Nephron (organoid): ENCODE results near the gene CPSF6.
A peak's percentile ranks its signal among the peaks of the same experiment; 100 is the strongest.

ENCODE experiments used
- H3K27ac Mint-ChIP-seq, 3 experiments: 2 replicates each; pipeline ENCODE4 v1.8.0; 2020; ENCODE audit warnings: mixed read lengths in 3 of 3, mild to moderate bottlenecking in 2 of 3, moderate library complexity in 1 of 3
- H3K27me3 Mint-ChIP-seq: 2 replicates; pipeline ENCODE4 v1.8.0; 2021; ENCODE audit warnings: low read depth, mild to moderate bottlenecking, moderate library complexity, mixed read lengths
- H3K36me3 Mint-ChIP-seq: 2 replicates; pipeline ENCODE4 v1.8.0; 2020; ENCODE audit warnings: low read depth, mixed read lengths
- H3K4me1 Mint-ChIP-seq: 2 replicates; pipeline ENCODE4 v1.8.0; 2020; ENCODE audit warnings: mixed read lengths
- H3K4me3 Mint-ChIP-seq, 3 experiments: 2 replicates each; pipeline ENCODE4 v1.8.0; 2020; ENCODE audit warnings: mild to moderate bottlenecking in 3 of 3, mixed read lengths in 3 of 3, moderate library complexity in 2 of 3
- H3K9me3 Mint-ChIP-seq: 2 replicates; pipeline ENCODE4 v1.8.0; 2020; ENCODE audit warnings: mixed read lengths
- CTCF ChIP-seq, 3 experiments: fragments of 200-600 bp; sonication (generic); IDR thresholded peaks; one replicate each; pipeline ENCODE4 v1.5.0; 2021; ENCODE audit warnings: antibody characterized with exemption in 3 of 3; ENCODE audit not compliant: unreplicated experiment in 3 of 3

The CPSF6 gene

GRCh38 chr12:69278814-69279782 is 39.7 kb downstream of the CPSF6 start:
- H3K4me1 Mint-ChIP-seq, result peaks cover 8% of the 10 kb centered on the region
- H3K36me3 Mint-ChIP-seq, result peaks cover 4% of the 10 kb centered on the region
- no peak for TF ChIP-seq CTCF (IDR thresholded peaks at IDR 0.05; ENCODE audit: unreplicated experiment in 3 of 3)
- no peak overlapping the region for H3K27ac Mint-ChIP-seq
- no peaks in the 10 kb centered on the region for H3K9me3 Mint-ChIP-seq
- no peak overlapping the region for H3K4me3 Mint-ChIP-seq
- peaks cover 7% of the 10 kb centered on the region for H3K27me3 Mint-ChIP-seq

DNA sequence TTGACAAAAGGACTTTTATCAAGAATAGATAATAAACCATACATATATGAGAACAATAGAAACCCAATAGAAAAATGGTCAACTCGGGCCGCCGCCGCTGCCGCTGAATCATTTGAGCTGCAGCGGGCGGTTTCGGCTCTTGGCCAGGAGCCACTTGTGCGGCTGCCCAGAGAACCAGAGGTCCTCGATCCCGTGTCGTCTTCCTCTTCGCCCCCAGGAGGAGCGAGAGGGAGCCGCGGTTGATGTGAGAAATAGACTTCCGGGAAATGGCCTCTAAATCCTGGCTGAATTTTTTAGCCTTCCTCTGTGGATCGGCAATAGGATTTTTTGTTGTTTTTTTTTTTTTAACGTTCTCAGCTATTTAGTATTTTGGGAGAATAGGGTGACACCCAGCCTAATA is 44.8 kb downstream of the CPSF6 start:
- H3K36me3 Mint-ChIP-seq, result no peaks in the 10 kb centered on the region
- TF ChIP-seq CTCF (IDR thresholded peaks at IDR 0.05; ENCODE audit: unreplicated experiment in 3 of 3), result peak in 1 of 3 experiments; percentile 9
- H3K9me3 Mint-ChIP-seq, result no peaks in the 10 kb centered on the region
- no peak overlapping the region for H3K27ac Mint-ChIP-seq
- H3K4me3 Mint-ChIP-seq, result peak overlapping the region; percentile 51 to 68 (median 54)
- H3K4me1 Mint-ChIP-seq, result peaks cover 8% of the 10 kb centered on the region
- peaks cover 13% of the 10 kb centered on the region for H3K27me3 Mint-ChIP-seq

DNA sequence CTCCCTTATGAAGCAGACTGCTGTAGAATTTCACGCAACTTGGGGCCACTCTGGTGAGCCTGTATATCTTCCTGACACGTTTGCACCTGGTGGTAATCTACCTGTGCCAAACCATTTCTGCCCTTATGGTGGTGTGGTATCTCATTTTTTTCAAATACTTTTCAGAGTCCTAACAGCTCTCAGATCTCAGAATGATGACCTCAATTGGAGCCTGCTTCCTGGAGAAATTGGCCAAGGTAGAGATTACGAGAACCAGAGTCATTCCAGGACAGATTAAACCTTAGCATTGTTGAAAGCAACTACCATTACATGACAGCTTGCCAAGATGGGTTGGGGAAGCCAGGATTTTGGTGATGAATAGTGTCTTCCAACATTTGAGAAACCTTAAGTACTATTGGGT is 48.2 kb downstream of the CPSF6 start:
- Mint-ChIP-seq H3K9me3 (no peaks in the 10 kb centered on the region), H3K27ac (no peak overlapping the region), H3K4me1 (peaks cover 8% of the 10 kb centered on the region), H3K4me3 (no peak overlapping the region), H3K36me3 (no peaks in the 10 kb centered on the region), H3K27me3 (peaks cover 25% of the 10 kb centered on the region)
- TF ChIP-seq CTCF (IDR thresholded peaks at IDR 0.05; ENCODE audit: unreplicated experiment in 3 of 3), result no peak

DNA sequence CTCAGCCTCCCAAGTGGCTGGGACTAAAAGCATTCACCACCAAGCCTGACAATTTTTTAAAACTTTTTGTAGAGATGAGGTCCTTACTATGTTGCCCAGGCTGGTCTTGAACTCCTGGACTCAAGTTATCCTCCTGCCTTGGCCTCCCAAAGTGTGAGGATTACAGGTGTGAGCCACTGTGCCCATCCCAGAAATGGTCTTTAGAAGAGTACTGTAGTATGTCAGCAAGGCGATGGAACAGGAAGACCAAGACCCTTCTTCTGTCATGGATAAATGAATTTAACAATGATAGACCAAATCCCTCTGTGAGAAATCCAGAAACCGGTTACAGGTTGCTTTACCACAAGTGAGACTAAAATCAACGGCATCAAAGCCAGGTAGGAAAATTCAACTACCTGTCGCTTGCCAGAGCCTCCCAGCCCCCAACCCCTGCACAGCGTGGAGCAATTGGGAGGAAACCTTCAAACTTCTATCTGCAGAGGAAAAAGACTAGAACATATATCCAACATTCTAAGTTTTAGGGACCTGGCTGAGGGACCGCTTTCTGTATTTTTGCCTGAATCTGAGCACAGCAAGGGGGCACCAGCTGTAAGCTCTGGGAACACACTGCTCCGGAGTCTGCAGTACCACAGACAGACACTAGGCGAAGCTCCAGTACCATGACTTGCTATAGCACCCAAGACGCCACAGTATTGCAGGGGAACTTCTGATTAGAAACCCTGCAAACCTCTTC is 51.3 kb downstream of the CPSF6 start:
- no peak overlapping the region for H3K4me3 Mint-ChIP-seq
- H3K9me3 Mint-ChIP-seq, result no peaks in the 10 kb centered on the region
- H3K27me3 Mint-ChIP-seq, result peaks cover 18% of the 10 kb centered on the region
- no peaks in the 10 kb centered on the region for H3K36me3 Mint-ChIP-seq
- H3K27ac Mint-ChIP-seq, result no peak overlapping the region
- H3K4me1 Mint-ChIP-seq, result no peaks in the 10 kb centered on the region
- peak; percentile 67 to 79 (median 70) for TF ChIP-seq CTCF (IDR thresholded peaks at IDR 0.05; ENCODE audit: unreplicated experiment in 3 of 3)

DNA sequence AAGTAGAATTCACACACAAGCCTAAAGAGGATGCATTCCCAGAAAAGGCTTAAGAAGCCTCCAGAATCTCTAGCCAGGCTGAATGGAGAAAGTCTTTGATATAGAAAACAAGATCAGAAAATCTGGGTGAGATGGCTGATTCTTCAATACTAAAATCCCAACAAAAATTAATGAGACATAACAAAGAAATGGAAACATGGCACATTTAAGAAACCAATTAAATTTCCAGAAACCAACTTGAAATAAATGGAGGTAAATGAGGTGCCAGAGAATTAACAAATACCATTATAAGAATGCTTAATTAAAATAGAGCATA is 51.9 kb downstream of the CPSF6 start:
- Mint-ChIP-seq H3K27ac (no peak overlapping the region), H3K27me3 (peaks cover 15% of the 10 kb centered on the region), H3K4me1 (no peaks in the 10 kb centered on the region), H3K4me3 (no peak overlapping the region), H3K9me3 (peaks cover 2% of the 10 kb centered on the region), H3K36me3 (no peaks in the 10 kb centered on the region)
- peak in 1 of 3 experiments; percentile 23 for TF ChIP-seq CTCF (IDR thresholded peaks at IDR 0.05; ENCODE audit: unreplicated experiment in 3 of 3)
